H9 (cell line): Measurements from ENCODE around the gene RPLP2. TPM values are rescaled to one million over a fixed set of nuclear protein-coding genes. Genes with fewer than 3 reads are reported as not detected.

Source experiments
- DNase-seq: peaks from one replicate; pipeline ENCODE4 v3.0.0-alpha.2; 2017
- H2AFZ ChIP-seq: one replicate; pipeline ENCODE4 v1.6.1; 2013; ENCODE audit warnings: mild to moderate bottlenecking, low read length, control low read depth, moderate library complexity
- H2AK5ac ChIP-seq: 2 replicates; pipeline ENCODE4 v1.6.1; 2013; ENCODE audit warnings: low read length, control low read depth, mixed read lengths; ENCODE audit not compliant: insufficient read length
- H2BK120ac ChIP-seq: one replicate; pipeline ENCODE4 v1.6.1; 2013; ENCODE audit warnings: low read depth, mild to moderate bottlenecking, low read length, control low read depth, inconsistent platforms; ENCODE audit not compliant: poor library complexity, severe bottlenecking
- H2BK12ac ChIP-seq: 2 replicates; pipeline ENCODE4 v1.6.1; 2013; ENCODE audit warnings: low read length, control low read depth, mixed read lengths, low read depth; ENCODE audit not compliant: insufficient read length
- H2BK15ac ChIP-seq: 2 replicates; pipeline ENCODE4 v1.6.1; 2013; ENCODE audit warnings: low read depth, low read length, control low read depth
- H2BK20ac ChIP-seq: one replicate; pipeline ENCODE4 v1.6.1; 2013; ENCODE audit warnings: low read depth, mild to moderate bottlenecking, low read length, control low read depth, inconsistent platforms; ENCODE audit not compliant: poor library complexity, severe bottlenecking
- H2BK5ac ChIP-seq: 2 replicates; pipeline ENCODE4 v1.6.1; 2013; ENCODE audit warnings: low read length, control low read depth, mixed read lengths; ENCODE audit not compliant: insufficient read length
- H3K14ac ChIP-seq: 2 replicates; pipeline ENCODE4 v1.6.1; 2013; ENCODE audit warnings: low read length, control low read depth; ENCODE audit not compliant: insufficient read depth
- H3K18ac ChIP-seq: 2 replicates; pipeline ENCODE4 v1.6.1; 2013; ENCODE audit warnings: low read depth, mild to moderate bottlenecking, mixed read lengths, low read length, control low read depth; ENCODE audit not compliant: insufficient read length
- H3K23ac ChIP-seq: 2 replicates; pipeline ENCODE4 v1.6.1; 2013; ENCODE audit warnings: low read length, control low read depth, mixed read lengths, low read depth; ENCODE audit not compliant: insufficient read length
- H3K23me2 ChIP-seq: 2 replicates; pipeline ENCODE4 v1.6.1; 2013; ENCODE audit warnings: low read depth, mild to moderate bottlenecking, mixed read lengths, low read length, control low read depth; ENCODE audit not compliant: insufficient read length, poor library complexity, severe bottlenecking
- H3K27ac ChIP-seq: 2 replicates; pipeline ENCODE4 v1.5.1; 2013; ENCODE audit warnings: low read length, control low read depth, mixed read lengths, low read depth; ENCODE audit not compliant: insufficient read length
- H3K27me3 ChIP-seq: 2 replicates; pipeline ENCODE4 v1.6.1; 2013; ENCODE audit warnings: low read length, control low read depth, inconsistent platforms; ENCODE audit not compliant: insufficient read depth
- H3K4ac ChIP-seq: 2 replicates; pipeline ENCODE4 v1.6.1; 2013; ENCODE audit warnings: low read depth, mild to moderate bottlenecking, control low read depth, inconsistent platforms, low read length, moderate library complexity
- H3K4me1 ChIP-seq: 2 replicates; pipeline ENCODE4 v1.6.1; 2013; ENCODE audit warnings: low read length, control low read depth, inconsistent platforms; ENCODE audit not compliant: insufficient read depth
- H3K4me2 ChIP-seq: 2 replicates; pipeline ENCODE4 v1.6.1; 2013; ENCODE audit warnings: low read length, control low read depth, mixed read lengths; ENCODE audit not compliant: insufficient read length, insufficient read depth
- H3K56ac ChIP-seq: 2 replicates; pipeline ENCODE4 v1.6.1; 2013; ENCODE audit warnings: low read depth, mild to moderate bottlenecking, mixed read lengths, low read length, control low read depth; ENCODE audit not compliant: insufficient read length
- H3K79me1 ChIP-seq: 2 replicates; pipeline ENCODE4 v1.6.1; 2013; ENCODE audit warnings: low read depth, mild to moderate bottlenecking, moderate library complexity, low read length, control low read depth, inconsistent platforms; ENCODE audit not compliant: insufficient read depth, poor library complexity, severe bottlenecking
- H3K79me2 ChIP-seq: 2 replicates; pipeline ENCODE4 v1.6.1; 2013; ENCODE audit warnings: low read length, control low read depth, inconsistent platforms; ENCODE audit not compliant: insufficient read depth
- H3K9ac ChIP-seq: 2 replicates; pipeline ENCODE4 v1.6.1; 2013; ENCODE audit warnings: low read length, control low read depth, mixed read lengths; ENCODE audit not compliant: insufficient read length; ENCODE audit errors: extremely low read depth
- H3K9me3 ChIP-seq: one replicate; pipeline ENCODE4 v1.6.1; 2013; ENCODE audit warnings: low read depth, low read length, inconsistent platforms; ENCODE audit not compliant: control insufficient read depth
- H3T11ph ChIP-seq: one replicate; pipeline ENCODE4 v1.6.1; 2013; ENCODE audit warnings: mild to moderate bottlenecking, low read length, control low read depth, inconsistent platforms
- H4K20me1 ChIP-seq: one replicate; pipeline ENCODE4 v1.6.1; 2013; ENCODE audit not compliant: control insufficient read depth, insufficient read length, insufficient read depth
- H4K5ac ChIP-seq: 2 replicates; pipeline ENCODE4 v1.6.1; 2013; ENCODE audit warnings: low read depth, mild to moderate bottlenecking, mixed read lengths, low read length, control low read depth; ENCODE audit not compliant: insufficient read length
- H4K8ac ChIP-seq: replicated peaks from 2 replicates; pipeline ENCODE4 v1.6.1; 2013; ENCODE audit warnings: low read length, control low read depth, mixed read lengths, low read depth; ENCODE audit not compliant: insufficient read length
- H4K91ac ChIP-seq: 2 replicates; pipeline ENCODE4 v1.6.1; 2013; ENCODE audit warnings: low read depth, mild to moderate bottlenecking, moderate library complexity, mixed read lengths, low read length, control low read depth; ENCODE audit not compliant: insufficient read length
- H3K27ac Mint-ChIP-seq, 3 experiments: 2 replicates in 2 of 3; 3 replicates in 1 of 3; pipeline ENCODE4 v1.8.0; 2020 to 2021; ENCODE audit warnings: mixed read lengths in 3 of 3, mild to moderate bottlenecking in 1 of 3, moderate library complexity in 1 of 3
- H3K27me3 Mint-ChIP-seq: 2 replicates; pipeline ENCODE4 v1.8.0; 2021; ENCODE audit warnings: low read depth, mild to moderate bottlenecking, moderate library complexity, mixed read lengths
- H3K36me3 Mint-ChIP-seq, 3 experiments: 2 replicates in 2 of 3; 3 replicates in 1 of 3; pipeline ENCODE4 v1.8.0; 2020 to 2021; ENCODE audit warnings: low read depth in 3 of 3, mixed read lengths in 3 of 3; ENCODE audit not compliant: insufficient read depth in 1 of 3
- H3K4me1 Mint-ChIP-seq, 2 experiments: 2 replicates each; pipeline ENCODE4 v1.8.0; 2020; ENCODE audit warnings: mixed read lengths in 2 of 2
- H3K4me3 Mint-ChIP-seq, 2 experiments: 2 replicates in 1 of 2; 3 replicates in 1 of 2; pipeline ENCODE4 v1.8.0; 2020 to 2021; ENCODE audit warnings: mild to moderate bottlenecking in 2 of 2, mixed read lengths in 2 of 2, moderate library complexity in 1 of 2
- H3K9me3 Mint-ChIP-seq, 2 experiments: 2 replicates in 1 of 2; 3 replicates in 1 of 2; pipeline ENCODE4 v1.8.0; 2020; ENCODE audit warnings: mild to moderate bottlenecking in 2 of 2, mixed read lengths in 2 of 2, moderate library complexity in 1 of 2
- WGBS: extraction: QIAGEN DNeasy Blood & Tissue Kit; methylation state at CpG from one replicate; pipeline ENCODE4 v1.1.7; 2013; ENCODE audit warnings: missing lambda C conversion rate, low lambda C conversion rate, mixed read lengths; ENCODE audit not compliant: insufficient read length; ENCODE audit errors: extremely low coverage; 5-methylcytosine and 5-hydroxymethylcytosine counted together
- total RNA-seq: library from RNA; stranded (reverse); gene quantifications from 2 replicates; pipeline ENCODE4 v1.2.1, GENCODE V29; 2021
- TF ChIP-seq, protein P1 (sequence below): fragments of 200-600 bp; sonication (generic); conservative IDR thresholded peaks from 3 replicates; pipeline ENCODE4 v1.8.0; 2021; ENCODE audit warnings: antibody characterized with exemption, mild to moderate bottlenecking

RPLP2 gene
- total RNA-seq, 1 experiment from 2014 or later = 2,138 TPM

DNA sequence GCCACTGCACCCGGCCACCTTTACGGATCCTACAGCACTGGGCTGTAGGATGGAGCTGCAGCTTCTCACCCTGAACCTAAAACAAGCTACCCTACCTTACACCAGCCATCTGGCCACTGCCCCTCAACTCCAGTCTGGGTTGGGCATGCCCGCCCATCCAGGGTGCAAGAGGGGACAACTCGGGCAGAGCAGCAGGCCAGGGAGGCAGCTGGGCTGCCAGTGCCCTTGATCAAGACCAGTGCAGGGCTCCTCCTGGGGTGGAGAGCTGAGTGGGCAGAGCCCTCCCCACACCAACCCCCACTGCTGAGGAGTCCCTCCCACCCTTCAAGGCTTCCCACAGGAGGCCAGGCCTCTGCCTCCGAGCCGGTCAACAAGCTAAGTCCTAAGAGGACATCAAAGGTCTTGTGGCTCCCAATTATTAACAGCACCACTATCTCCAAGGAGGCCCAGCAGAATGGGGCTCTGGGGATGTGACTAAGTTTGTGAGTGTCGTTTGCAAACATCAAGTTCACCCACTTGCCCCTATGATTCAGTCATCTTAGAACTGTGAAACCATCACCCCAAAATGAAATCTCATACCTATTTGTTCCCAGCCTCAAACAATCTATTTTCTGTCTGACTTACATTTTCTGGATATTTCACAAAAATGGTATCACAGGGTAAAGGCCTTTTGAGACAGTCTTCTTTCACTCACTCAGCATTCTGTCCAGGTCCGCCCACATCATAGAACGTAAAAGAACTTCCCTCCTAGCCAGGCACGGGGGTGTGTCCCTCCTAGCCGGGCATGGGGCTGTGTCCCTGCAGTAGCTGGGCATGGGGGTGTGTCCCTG is 43.4 kb upstream of the RPLP2 start:
- Histone ChIP-seq H4K20me1 (no peaks in the 10 kb centered on the region), H3K27ac (no peak overlapping the region)

More for the DNA sequence above, 43.4 kb upstream of the RPLP2 start:
- H3K23me2 ChIP-seq = no peaks in the 10 kb centered on the region
- no peak overlapping the region for H3K4me3 Mint-ChIP-seq
- H3K4me1 Mint-ChIP-seq = peaks cover 11 to 15% of the 10 kb centered on the region in 2 experiments
- H2BK15ac ChIP-seq = no peak overlapping the region
- H2BK5ac ChIP-seq = no peak overlapping the region
- peaks cover 20 to 68% (median 61%) of the 10 kb centered on the region in 3 experiments; a peak in 6 of 7 replicates for H3K36me3 Mint-ChIP-seq
- no peak overlapping the region for H2AK5ac ChIP-seq
- H3K4me1 ChIP-seq = no peaks in the 10 kb centered on the region
- H3K4me2 ChIP-seq = no peak overlapping the region
- no peak overlapping the region for H3K4ac ChIP-seq
- no peak overlapping the region for H3K56ac ChIP-seq
- H3K27ac Mint-ChIP-seq = peak overlapping the region in 1 of 3 experiments; percentile 47; a peak in 3 of 7 replicates
- H4K5ac ChIP-seq = no peak overlapping the region
- no peak overlapping the region for H3K18ac ChIP-seq
- no peak overlapping the region for H2BK120ac ChIP-seq
- no peak overlapping the region for H3K23ac ChIP-seq
- no CpG with 5 or more reads among the region's 11 CpGs for WGBS
- DNase-seq = no peak
- H3K79me1 ChIP-seq = no peaks in the 10 kb centered on the region
- no peaks in the 10 kb centered on the region for H3K9me3 Mint-ChIP-seq
- no peaks in the 10 kb centered on the region for H3K9me3 ChIP-seq
- no peak overlapping the region for H2BK20ac ChIP-seq
- no peak overlapping the region for H4K8ac ChIP-seq
- no peak overlapping the region for H2BK12ac ChIP-seq
- no peak overlapping the region for H3T11ph ChIP-seq
- TF ChIP-seq, protein P1, sequence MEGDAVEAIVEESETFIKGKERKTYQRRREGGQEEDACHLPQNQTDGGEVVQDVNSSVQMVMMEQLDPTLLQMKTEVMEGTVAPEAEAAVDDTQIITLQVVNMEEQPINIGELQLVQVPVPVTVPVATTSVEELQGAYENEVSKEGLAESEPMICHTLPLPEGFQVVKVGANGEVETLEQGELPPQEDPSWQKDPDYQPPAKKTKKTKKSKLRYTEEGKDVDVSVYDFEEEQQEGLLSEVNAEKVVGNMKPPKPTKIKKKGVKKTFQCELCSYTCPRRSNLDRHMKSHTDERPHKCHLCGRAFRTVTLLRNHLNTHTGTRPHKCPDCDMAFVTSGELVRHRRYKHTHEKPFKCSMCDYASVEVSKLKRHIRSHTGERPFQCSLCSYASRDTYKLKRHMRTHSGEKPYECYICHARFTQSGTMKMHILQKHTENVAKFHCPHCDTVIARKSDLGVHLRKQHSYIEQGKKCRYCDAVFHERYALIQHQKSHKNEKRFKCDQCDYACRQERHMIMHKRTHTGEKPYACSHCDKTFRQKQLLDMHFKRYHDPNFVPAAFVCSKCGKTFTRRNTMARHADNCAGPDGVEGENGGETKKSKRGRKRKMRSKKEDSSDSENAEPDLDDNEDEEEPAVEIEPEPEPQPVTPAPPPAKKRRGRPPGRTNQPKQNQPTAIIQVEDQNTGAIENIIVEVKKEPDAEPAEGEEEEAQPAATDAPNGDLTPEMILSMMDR = no peak
- no peaks in the 10 kb centered on the region for H3K79me2 ChIP-seq
- no peak overlapping the region for H2AFZ ChIP-seq
- no peak overlapping the region for H4K91ac ChIP-seq
- no peaks in the 10 kb centered on the region for H3K27me3 Mint-ChIP-seq
- no peaks in the 10 kb centered on the region for H3K27me3 ChIP-seq
- H3K14ac ChIP-seq = no peak overlapping the region; the same call in 1 of the 2 replicates
- no peak overlapping the region for H3K9ac ChIP-seq
